GM23248 (cell line): Measurements from ENCODE around the gene HTR3A. TPM values are rescaled to one million over a fixed set of nuclear protein-coding genes. Genes with fewer than 3 reads are reported as not detected.

Experiments
- DNase-seq: peaks from one replicate; pipeline ENCODE4 v3.0.0-alpha.2; 2015
- H2AFZ ChIP-seq: fragments of 200-600 bp; sonication (generic); 2 replicates; pipeline ENCODE4 v1.6.1; 2016; ENCODE audit warnings: antibody characterized with exemption
- H3F3A ChIP-seq: fragments of 200-600 bp; sonication (generic); 2 replicates; pipeline ENCODE4 v1.6.1; 2016; ENCODE audit warnings: mild to moderate bottlenecking, antibody characterized with exemption, mixed run types; ENCODE audit not compliant: insufficient read depth
- H3K27ac ChIP-seq: fragments of 200-600 bp; sonication (generic); 2 replicates; pipeline ENCODE4 v1.5.1; 2016; ENCODE audit warnings: mild to moderate bottlenecking
- H3K27me3 ChIP-seq: fragments of 200-600 bp; sonication (generic); replicated peaks from 2 replicates; pipeline ENCODE4 v1.6.1; 2016; ENCODE audit warnings: mild to moderate bottlenecking; ENCODE audit not compliant: insufficient read depth
- H3K36me3 ChIP-seq: fragments of 200-600 bp; sonication (generic); 2 replicates; pipeline ENCODE4 v1.6.1; 2016; ENCODE audit warnings: low read depth, mild to moderate bottlenecking
- H3K4me1 ChIP-seq: fragments of 200-600 bp; sonication (generic); 2 replicates; pipeline ENCODE4 v1.6.1; 2016; ENCODE audit warnings: mild to moderate bottlenecking; ENCODE audit not compliant: insufficient read depth
- H3K4me2 ChIP-seq: fragments of 200-600 bp; sonication (generic); one replicate; pipeline ENCODE4 v1.6.1; 2016; ENCODE audit warnings: mild to moderate bottlenecking; ENCODE audit not compliant: unreplicated experiment
- H3K4me3 ChIP-seq: fragments of 200-600 bp; sonication (generic); 2 replicates; pipeline ENCODE4 v1.5.1; 2016; ENCODE audit warnings: mild to moderate bottlenecking
- H3K79me2 ChIP-seq: fragments of 200-600 bp; sonication (generic); 2 replicates; pipeline ENCODE4 v1.6.1; 2016; ENCODE audit warnings: mild to moderate bottlenecking; ENCODE audit not compliant: insufficient read depth
- H3K9ac ChIP-seq: fragments of 200-600 bp; sonication (generic); 2 replicates; pipeline ENCODE4 v1.6.1; 2016; ENCODE audit warnings: mild to moderate bottlenecking
- H3K9me2 ChIP-seq: fragments of 200-600 bp; sonication (generic); 2 replicates; pipeline ENCODE4 v1.6.1; 2016; ENCODE audit warnings: mixed run types, mild to moderate bottlenecking, moderate library complexity; ENCODE audit not compliant: insufficient read depth
- H3K9me3 ChIP-seq: fragments of 200-600 bp; sonication (generic); one replicate; pipeline ENCODE4 v1.6.1; 2017; ENCODE audit warnings: low read depth
- H4K20me1 ChIP-seq: fragments of 200-600 bp; sonication (generic); 2 replicates; pipeline ENCODE4 v1.6.0; 2016; ENCODE audit not compliant: insufficient read depth
- EZH2 ChIP-seq: fragments of 200-600 bp; sonication (generic); IDR thresholded peaks from 2 replicates; pipeline ENCODE4 v1.6.1; 2018; ENCODE audit warnings: antibody characterized with exemption, mild to moderate bottlenecking; ENCODE audit not compliant: insufficient read depth, poor library complexity, severe bottlenecking
- EZH2phosphoT487 ChIP-seq: fragments of 200-600 bp; sonication (generic); IDR thresholded peaks from 2 replicates; pipeline ENCODE4 v1.6.1; 2018; ENCODE audit warnings: antibody characterized with exemption, moderate library complexity, mild to moderate bottlenecking, low read depth; ENCODE audit not compliant: insufficient read depth
- WGBS, 2 experiments: methylation state at CpG; one replicate each; pipeline ENCODE4 v1.1.6; 2015 to 2017; ENCODE audit warnings: low lambda C conversion rate in 2 of 2, low coverage in 1 of 2; ENCODE audit errors: missing lambda C conversion rate in 2 of 2; 5-methylcytosine and 5-hydroxymethylcytosine counted together
- in situ Hi-C: fragments of 300-500 bp; cut with MboI; formaldehyde crosslinking; loops from 2 replicates; pipeline ENCODE4 v1.15.0; 2020
- polyA plus RNA-seq: library from polyadenylated mRNA; unstranded; fragments of >200 nt; fragmentation: Nextera tagmentation; extraction: Ambion mirVana; gene quantifications from 2 replicates; pipeline ENCODE4 v1.2.1, GENCODE V29; 2016
- total RNA-seq: library from RNA; depleted of rRNA; stranded (reverse); fragments of >200 nt; shearing (Covaris generic); gene quantifications from 2 replicates; pipeline ENCODE4 v1.2.3, GENCODE V29; 2014

Gene HTR3A
- total and polyA plus RNA-seq, 2 experiments from 2014 or later, result not detected

DNA sequence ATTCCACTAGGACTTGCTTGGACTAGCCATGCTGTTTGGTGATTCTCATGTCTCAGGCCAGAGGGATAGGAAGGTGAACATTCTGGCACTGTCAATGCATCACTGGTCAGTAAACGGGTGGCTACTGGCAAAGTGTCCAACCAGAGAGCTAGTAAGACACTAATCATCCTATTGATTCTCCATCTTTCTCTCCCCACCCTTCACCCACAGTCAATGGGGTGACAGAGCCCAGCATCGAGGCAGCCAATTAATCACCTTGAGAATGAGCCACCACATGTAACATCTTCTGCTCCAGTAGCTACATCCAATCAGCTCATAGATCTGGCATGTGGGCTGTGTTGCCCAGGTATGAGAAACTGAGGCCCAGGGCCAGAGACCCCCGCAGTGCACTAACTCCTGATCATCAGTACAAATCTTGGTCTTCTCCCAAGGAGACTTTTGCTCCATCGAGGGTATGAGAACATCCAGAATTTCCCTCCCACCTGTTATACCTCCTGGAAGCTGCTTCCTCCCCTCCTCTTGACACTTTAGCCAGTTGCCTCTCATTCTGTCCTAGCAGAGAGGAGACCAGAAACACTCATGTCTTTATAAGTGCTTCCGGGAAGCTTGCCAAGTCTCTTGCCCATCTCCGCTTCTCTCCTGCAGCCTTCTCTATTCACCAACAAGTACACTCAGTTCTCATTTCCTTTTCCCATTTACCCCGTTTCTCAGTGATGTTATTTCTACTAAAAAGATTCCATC, 17.0 kb downstream of the HTR3A start:
- in situ Hi-C loops, result loop anchor here (10.0 kb wide), 1 partner anchor 273 kb away; no protein-coding TSS in a partner anchor
- H3K4me3 ChIP-seq, result no peak overlapping the region
- H3K9me2 ChIP-seq, result no peaks in the 10 kb centered on the region
- H3K27me3 ChIP-seq, result peaks cover 23% of the 10 kb centered on the region
- no peaks in the 10 kb centered on the region for H3K9me3 ChIP-seq
- no peak for DNase-seq
- H3K36me3 ChIP-seq, result no peaks in the 10 kb centered on the region
- H3K27ac ChIP-seq, result no peak overlapping the region
- H3F3A ChIP-seq, result no peaks in the 10 kb centered on the region
- no peak overlapping the region for H3K4me2 ChIP-seq
- no peaks in the 10 kb centered on the region for H3K4me1 ChIP-seq
- H4K20me1 ChIP-seq, result no peaks in the 10 kb centered on the region
- WGBS, 2 experiments, result 38 to 41% methylated on average over 7 of the region's 7 CpGs
- H3K79me2 ChIP-seq, result no peaks in the 10 kb centered on the region
- no peak overlapping the region for H3K9ac ChIP-seq
- H2AFZ ChIP-seq, result no peak overlapping the region
- TF ChIP-seq EZH2 (no peak), EZH2phosphoT487 (no peak)

GRCh38 chr11:113992459-113993110, 17.7 kb downstream of the HTR3A start:
- no peak overlapping the region for H3K4me3 ChIP-seq
- peaks cover 29% of the 10 kb centered on the region for H3K27me3 ChIP-seq
- H3K4me1 ChIP-seq, result no peaks in the 10 kb centered on the region
- H3K4me2 ChIP-seq, result no peak overlapping the region
- no peak for DNase-seq
- no peak for TF ChIP-seq EZH2
- TF ChIP-seq EZH2phosphoT487, result no peak
- H3K9me3 ChIP-seq, result no peaks in the 10 kb centered on the region
- no peak overlapping the region for H2AFZ ChIP-seq
- in situ Hi-C loops, result loop anchor here (10.0 kb wide), 1 partner anchor 272 kb away; no protein-coding TSS in a partner anchor
- H3K9ac ChIP-seq, result no peak overlapping the region
- no peaks in the 10 kb centered on the region for H3K79me2 ChIP-seq
- no peak overlapping the region for H3K27ac ChIP-seq
- H3K36me3 ChIP-seq, result no peaks in the 10 kb centered on the region
- H3F3A ChIP-seq, result no peaks in the 10 kb centered on the region
- no peaks in the 10 kb centered on the region for H3K9me2 ChIP-seq
- H4K20me1 ChIP-seq, result no peaks in the 10 kb centered on the region
- 0 to 1% methylated on average over 7 of the region's 7 CpGs for WGBS, 2 experiments

- DNase-seq, result peak; percentile 27
- H3K9me3 ChIP-seq, result no peaks in the 10 kb centered on the region
- no peak overlapping the region for H3K4me2 ChIP-seq
- no peak overlapping the region for H3K9ac ChIP-seq
- no peak overlapping the region for H2AFZ ChIP-seq
- no peaks in the 10 kb centered on the region for H3K9me2 ChIP-seq
- H3K27me3 ChIP-seq, result peaks cover 34% of the 10 kb centered on the region
- H3F3A ChIP-seq, result no peaks in the 10 kb centered on the region
- no peaks in the 10 kb centered on the region for H4K20me1 ChIP-seq
- no peaks in the 10 kb centered on the region for H3K4me1 ChIP-seq
- H3K79me2 ChIP-seq, result no peaks in the 10 kb centered on the region
- no peak for TF ChIP-seq EZH2
- TF ChIP-seq EZH2phosphoT487, result no peak
- no peak overlapping the region for H3K4me3 ChIP-seq
- 0 to 2% methylated on average over 6 of the region's 6 CpGs for WGBS, 2 experiments
- H3K27ac ChIP-seq, result no peak overlapping the region
- in situ Hi-C loops, result loop anchor here (10.0 kb wide), 1 partner anchor 270 kb away; no protein-coding TSS in a partner anchor
- H3K36me3 ChIP-seq, result no peaks in the 10 kb centered on the region
Observed at GRCh38 chr11:113994077-113994954, 19.4 kb downstream of the HTR3A start.

DNA sequence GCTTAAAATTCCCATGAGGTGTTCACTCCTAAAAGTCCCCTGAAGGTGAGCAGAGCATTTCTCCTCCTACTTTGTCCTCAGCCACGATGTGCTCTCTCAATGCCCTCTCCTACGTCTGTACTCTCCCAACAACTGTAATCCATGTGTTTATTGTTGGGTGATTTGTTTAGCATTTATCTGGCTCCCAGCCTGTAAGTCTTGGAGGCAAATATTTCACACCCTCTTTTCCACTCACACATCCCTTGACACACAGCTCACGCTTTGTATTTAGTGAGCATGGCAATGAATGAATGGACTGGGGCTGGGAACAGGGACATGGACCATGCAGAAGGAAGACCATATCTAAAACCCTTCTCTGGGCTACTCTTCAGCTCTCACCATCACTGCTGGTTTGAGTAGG, 22.6 kb downstream of the HTR3A start:
- Histone ChIP-seq H3K79me2 (no peaks in the 10 kb centered on the region), H4K20me1 (no peaks in the 10 kb centered on the region), H3K9me3 (no peaks in the 10 kb centered on the region), H3F3A (no peaks in the 10 kb centered on the region), H3K9ac (no peak overlapping the region), H3K36me3 (no peaks in the 10 kb centered on the region), H2AFZ (no peak overlapping the region), H3K4me1 (no peaks in the 10 kb centered on the region), H3K27me3 (peaks cover 43% of the 10 kb centered on the region), H3K9me2 (no peaks in the 10 kb centered on the region), H3K4me3 (no peak overlapping the region), H3K27ac (no peak overlapping the region), H3K4me2 (no peak overlapping the region)
- WGBS, 2 experiments, result 23 to 25% methylated on average over 3 of the region's 3 CpGs
- in situ Hi-C loops, result loop anchor here (10.0 kb wide), 1 partner anchor 267 kb away; no protein-coding TSS in a partner anchor
- TF ChIP-seq EZH2phosphoT487 (no peak), EZH2 (no peak)
- no peak for DNase-seq
